Measurements from ENCODE around the gene RITA1. TPM values are rescaled to one million over a fixed set of nuclear protein-coding genes. Genes with fewer than 3 reads are reported as not detected.

The RITA1 gene
- total and polyA plus RNA-seq, 2 experiments from 2014 or later = 20.0 to 40.4 TPM

- no peaks in the 10 kb centered on the region for H3K4me1 ChIP-seq (ENCODE audit: insufficient read depth)
- Mint-ChIP-seq H3K4me1 (peaks cover 35% of the 10 kb centered on the region), H3K27ac (no peak overlapping the region), H3K4me3 (no peak overlapping the region), H3K27me3 (ENCODE audit: insufficient read depth, low read depth, poor library complexity) (peaks cover 12% of the 10 kb centered on the region), H3K9me3 (no peaks in the 10 kb centered on the region), H3K36me3 (ENCODE audit: low read depth) (peaks cover 20% of the 10 kb centered on the region)
- no peak overlapping the region for H3K27ac ChIP-seq (ENCODE audit: low read depth)
- H3K9me2 ChIP-seq (ENCODE audit: insufficient read depth) = no peaks in the 10 kb centered on the region
- ATAC-seq (no peak), DNase-seq (ENCODE audit: low spot score) (no peak)
- H3K4me3 ChIP-seq = no peak overlapping the region
- H3K79me2 ChIP-seq (replicated peaks; ENCODE audit: insufficient read depth) = no peaks in the 10 kb centered on the region
- no peak for TF ChIP-seq NANOG (IDR thresholded peaks at IDR 0.05; ENCODE audit: borderline replicate concordance)
- no peak for TF ChIP-seq ZNF331 (CRISPR knock-in tag; IDR thresholded peaks at IDR 0.05; ENCODE audit: low read depth)
- TF ChIP-seq, protein P1, sequence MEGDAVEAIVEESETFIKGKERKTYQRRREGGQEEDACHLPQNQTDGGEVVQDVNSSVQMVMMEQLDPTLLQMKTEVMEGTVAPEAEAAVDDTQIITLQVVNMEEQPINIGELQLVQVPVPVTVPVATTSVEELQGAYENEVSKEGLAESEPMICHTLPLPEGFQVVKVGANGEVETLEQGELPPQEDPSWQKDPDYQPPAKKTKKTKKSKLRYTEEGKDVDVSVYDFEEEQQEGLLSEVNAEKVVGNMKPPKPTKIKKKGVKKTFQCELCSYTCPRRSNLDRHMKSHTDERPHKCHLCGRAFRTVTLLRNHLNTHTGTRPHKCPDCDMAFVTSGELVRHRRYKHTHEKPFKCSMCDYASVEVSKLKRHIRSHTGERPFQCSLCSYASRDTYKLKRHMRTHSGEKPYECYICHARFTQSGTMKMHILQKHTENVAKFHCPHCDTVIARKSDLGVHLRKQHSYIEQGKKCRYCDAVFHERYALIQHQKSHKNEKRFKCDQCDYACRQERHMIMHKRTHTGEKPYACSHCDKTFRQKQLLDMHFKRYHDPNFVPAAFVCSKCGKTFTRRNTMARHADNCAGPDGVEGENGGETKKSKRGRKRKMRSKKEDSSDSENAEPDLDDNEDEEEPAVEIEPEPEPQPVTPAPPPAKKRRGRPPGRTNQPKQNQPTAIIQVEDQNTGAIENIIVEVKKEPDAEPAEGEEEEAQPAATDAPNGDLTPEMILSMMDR (conservative IDR thresholded peaks at IDR 0.05; ENCODE audit: low read depth in 2 of 2) = no peak
- H3K27me3 ChIP-seq (ENCODE audit: insufficient read depth) = no peaks in the 10 kb centered on the region
- no peaks in the 10 kb centered on the region for H3K36me3 ChIP-seq (ENCODE audit: insufficient read depth)
- no peak overlapping the region for H2AFZ ChIP-seq
- H3F3A ChIP-seq (replicated peaks; ENCODE audit: low read depth) = no peaks in the 10 kb centered on the region
- H3K4me2 ChIP-seq = no peak overlapping the region
- H4K20me1 ChIP-seq (replicated peaks; ENCODE audit: insufficient read depth) = no peaks in the 10 kb centered on the region
These were observed 53.8 kb downstream of the RITA1 start for GRCh38 chr12:113239288-113239771.

GRCh38 chr12:113239811-113240331, 54.4 kb downstream of the RITA1 start:
- no peak for ATAC-seq
- TF ChIP-seq, protein P2, sequence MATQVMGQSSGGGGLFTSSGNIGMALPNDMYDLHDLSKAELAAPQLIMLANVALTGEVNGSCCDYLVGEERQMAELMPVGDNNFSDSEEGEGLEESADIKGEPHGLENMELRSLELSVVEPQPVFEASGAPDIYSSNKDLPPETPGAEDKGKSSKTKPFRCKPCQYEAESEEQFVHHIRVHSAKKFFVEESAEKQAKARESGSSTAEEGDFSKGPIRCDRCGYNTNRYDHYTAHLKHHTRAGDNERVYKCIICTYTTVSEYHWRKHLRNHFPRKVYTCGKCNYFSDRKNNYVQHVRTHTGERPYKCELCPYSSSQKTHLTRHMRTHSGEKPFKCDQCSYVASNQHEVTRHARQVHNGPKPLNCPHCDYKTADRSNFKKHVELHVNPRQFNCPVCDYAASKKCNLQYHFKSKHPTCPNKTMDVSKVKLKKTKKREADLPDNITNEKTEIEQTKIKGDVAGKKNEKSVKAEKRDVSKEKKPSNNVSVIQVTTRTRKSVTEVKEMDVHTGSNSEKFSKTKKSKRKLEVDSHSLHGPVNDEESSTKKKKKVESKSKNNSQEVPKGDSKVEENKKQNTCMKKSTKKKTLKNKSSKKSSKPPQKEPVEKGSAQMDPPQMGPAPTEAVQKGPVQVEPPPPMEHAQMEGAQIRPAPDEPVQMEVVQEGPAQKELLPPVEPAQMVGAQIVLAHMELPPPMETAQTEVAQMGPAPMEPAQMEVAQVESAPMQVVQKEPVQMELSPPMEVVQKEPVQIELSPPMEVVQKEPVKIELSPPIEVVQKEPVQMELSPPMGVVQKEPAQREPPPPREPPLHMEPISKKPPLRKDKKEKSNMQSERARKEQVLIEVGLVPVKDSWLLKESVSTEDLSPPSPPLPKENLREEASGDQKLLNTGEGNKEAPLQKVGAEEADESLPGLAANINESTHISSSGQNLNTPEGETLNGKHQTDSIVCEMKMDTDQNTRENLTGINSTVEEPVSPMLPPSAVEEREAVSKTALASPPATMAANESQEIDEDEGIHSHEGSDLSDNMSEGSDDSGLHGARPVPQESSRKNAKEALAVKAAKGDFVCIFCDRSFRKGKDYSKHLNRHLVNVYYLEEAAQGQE (IDR thresholded peaks at IDR 0.05; ENCODE audit: unreplicated experiment) = no peak
- H3K36me3 Mint-ChIP-seq (ENCODE audit: low read depth) = peaks cover 24% of the 10 kb centered on the region

More at GRCh38 chr12:113239811-113240331, 54.4 kb downstream of the RITA1 start:
- no peak for DNase-seq (ENCODE audit: low spot score)
- H3K27me3 Mint-ChIP-seq (ENCODE audit: insufficient read depth, low read depth, poor library complexity) = peaks cover 17% of the 10 kb centered on the region
- no peaks in the 10 kb centered on the region for H3K79me2 ChIP-seq (replicated peaks; ENCODE audit: insufficient read depth)
- H3K4me3 ChIP-seq = no peak overlapping the region
- H3K4me1 Mint-ChIP-seq = peaks cover 39% of the 10 kb centered on the region
- no peaks in the 10 kb centered on the region for H3K27me3 ChIP-seq (ENCODE audit: insufficient read depth)
- peaks cover 3% of the 10 kb centered on the region; the same call in 1 of the 3 replicates for H3K9me3 Mint-ChIP-seq
- no peak overlapping the region for H2AFZ ChIP-seq
- no peak overlapping the region for H3K4me2 ChIP-seq
- no peak overlapping the region for H3K27ac ChIP-seq (ENCODE audit: low read depth)
- no peaks in the 10 kb centered on the region for H3K9me2 ChIP-seq (ENCODE audit: insufficient read depth)
- peaks cover 3% of the 10 kb centered on the region; the same call in 1 of the 2 replicates for H3K4me1 ChIP-seq (ENCODE audit: insufficient read depth)
- H3K36me3 ChIP-seq (ENCODE audit: insufficient read depth) = no peaks in the 10 kb centered on the region
- no peak overlapping the region for H3K27ac Mint-ChIP-seq
- no peaks in the 10 kb centered on the region for H4K20me1 ChIP-seq (replicated peaks; ENCODE audit: insufficient read depth)
- no peak overlapping the region for H3K4me3 Mint-ChIP-seq
- no peaks in the 10 kb centered on the region for H3F3A ChIP-seq (replicated peaks; ENCODE audit: low read depth)
